GM19351 (cell line): ENCODE data around the gene PPP1R12B.
"Not testable (repeated sequence)": the region's sequence is repeated elsewhere in the genome, so short reads cannot be mapped to it uniquely, and the experiment has no call there.

Source experiments
- ATAC-seq: cut with Tn5 transposase; IDR thresholded peaks from one replicate; pipeline ENCODE4 v1.9.1; 2021; ENCODE audit warnings: mild to moderate bottlenecking, moderate library complexity; ENCODE audit not compliant: unreplicated experiment

PPP1R12B gene

GRCh38 chr1:202397256-202397655, 48.8 kb downstream of the PPP1R12B start:
- ATAC-seq = no peak

GRCh38 chr1:202398439-202398838, 49.9 kb downstream of the PPP1R12B start:
- ATAC-seq = not testable (repeated sequence)

GRCh38 chr1:202401771-202402170, 53.3 kb downstream of the PPP1R12B start:
- not testable (repeated sequence) for ATAC-seq

DNA sequence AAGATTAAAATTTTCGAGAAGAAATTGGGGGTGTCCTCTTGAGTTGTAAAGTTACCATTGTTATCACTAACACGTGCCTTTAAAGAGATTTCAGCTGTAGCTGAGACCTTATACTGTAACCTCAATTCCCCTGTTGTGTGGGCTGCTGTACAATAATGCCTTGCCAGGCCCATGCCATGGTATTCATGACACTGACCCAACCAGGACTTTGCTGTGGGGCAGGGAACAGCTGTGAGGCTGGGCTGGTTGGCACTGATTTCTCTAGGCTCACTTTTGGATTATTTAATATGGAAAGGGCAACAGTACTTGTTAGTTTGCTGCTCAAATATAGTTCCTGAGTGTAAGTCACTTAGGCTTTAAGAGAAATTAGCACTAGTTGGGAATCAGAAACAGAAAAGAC, 54.9 kb downstream of the PPP1R12B start:
- not testable (repeated sequence) for ATAC-seq

GRCh38 chr1:202405928-202406327, 57.4 kb downstream of the PPP1R12B start:
- ATAC-seq = no peak

DNA sequence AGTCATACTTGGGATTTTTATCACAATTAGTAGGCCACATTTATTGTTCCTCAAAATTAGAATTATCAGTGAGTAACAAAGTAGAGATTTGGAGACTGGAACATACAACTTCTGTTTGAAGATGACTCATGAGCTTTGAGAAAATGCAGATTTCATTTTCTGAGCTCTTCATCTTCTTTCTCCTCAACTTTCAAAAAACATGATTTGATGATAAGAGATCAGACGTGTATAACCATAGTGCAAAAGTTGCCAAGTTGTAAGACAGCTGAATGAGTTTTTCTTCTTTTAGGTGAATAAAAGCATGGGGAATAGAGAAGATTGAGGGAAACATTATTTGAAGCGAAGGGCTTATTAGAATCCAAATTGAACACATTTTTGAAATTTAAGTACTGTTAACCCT, 58.4 kb downstream of the PPP1R12B start:
- ATAC-seq = not testable (repeated sequence)

DNA sequence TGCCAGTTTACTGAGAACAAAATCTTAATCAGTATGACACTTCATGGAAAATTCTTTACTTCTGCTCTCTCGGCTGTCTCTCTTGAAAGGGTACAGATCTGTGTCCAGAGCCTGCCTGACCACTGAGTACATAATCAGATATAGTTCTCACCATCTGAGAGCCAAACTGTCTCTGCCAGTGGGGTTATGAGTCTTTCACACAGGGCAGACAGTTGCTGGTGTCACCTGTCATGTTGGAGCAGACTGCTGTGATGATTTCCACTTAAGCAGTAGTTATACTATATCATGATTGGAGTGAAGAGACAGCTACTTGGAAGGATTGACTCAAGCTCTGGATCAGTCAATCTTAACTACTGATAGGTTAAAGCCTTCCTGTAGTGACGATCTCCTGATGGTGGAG, 58.9 kb downstream of the PPP1R12B start:
- ATAC-seq = not testable (repeated sequence)

GRCh38 chr1:202410251-202410650, 61.8 kb downstream of the PPP1R12B start:
- ATAC-seq = not testable (repeated sequence)

DNA sequence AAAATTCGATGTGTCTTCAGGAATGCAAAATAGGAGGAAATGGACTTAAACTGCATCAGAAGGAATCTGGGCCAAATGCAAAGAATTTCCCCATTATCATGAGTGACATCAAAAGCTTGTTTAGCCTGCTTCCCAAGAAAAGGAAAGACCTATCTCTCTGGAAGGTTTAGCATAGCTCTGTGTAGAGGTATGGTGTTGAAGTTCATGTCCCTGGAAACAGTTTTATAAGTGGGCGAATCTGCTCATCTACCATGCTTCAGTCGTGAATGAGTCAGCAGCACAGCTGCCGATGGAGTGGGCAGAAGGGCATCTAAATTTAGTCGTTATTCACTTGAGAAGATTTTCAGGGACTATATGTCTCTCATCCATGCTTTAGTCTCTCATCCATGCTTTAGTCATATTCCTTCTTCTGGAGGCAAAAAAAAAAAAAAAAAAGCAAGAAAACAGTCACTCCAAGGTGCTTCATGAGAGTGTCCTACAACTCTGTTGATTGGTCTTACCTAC, 62.4 kb downstream of the PPP1R12B start:
- ATAC-seq = not testable (repeated sequence)

DNA sequence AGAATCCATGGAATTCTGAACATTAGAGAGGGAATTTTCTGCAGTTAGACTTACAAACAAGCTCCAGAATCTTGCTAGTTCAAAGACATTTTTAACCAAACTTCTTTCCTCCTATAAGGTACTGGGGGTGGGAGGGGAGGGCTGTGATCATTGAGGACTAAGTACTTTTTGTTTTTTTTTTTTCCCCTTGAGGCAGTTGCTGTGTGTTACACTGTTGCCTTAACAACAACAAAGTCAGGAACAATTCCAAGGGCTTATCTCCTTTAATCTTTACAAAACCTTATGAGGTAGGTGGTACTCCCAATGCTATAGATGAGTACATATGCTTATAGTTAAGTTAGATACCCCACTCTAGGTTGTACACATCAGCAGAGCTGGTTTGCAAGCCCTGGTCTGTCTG, 62.9 kb downstream of the PPP1R12B start:
- ATAC-seq = no peak

DNA sequence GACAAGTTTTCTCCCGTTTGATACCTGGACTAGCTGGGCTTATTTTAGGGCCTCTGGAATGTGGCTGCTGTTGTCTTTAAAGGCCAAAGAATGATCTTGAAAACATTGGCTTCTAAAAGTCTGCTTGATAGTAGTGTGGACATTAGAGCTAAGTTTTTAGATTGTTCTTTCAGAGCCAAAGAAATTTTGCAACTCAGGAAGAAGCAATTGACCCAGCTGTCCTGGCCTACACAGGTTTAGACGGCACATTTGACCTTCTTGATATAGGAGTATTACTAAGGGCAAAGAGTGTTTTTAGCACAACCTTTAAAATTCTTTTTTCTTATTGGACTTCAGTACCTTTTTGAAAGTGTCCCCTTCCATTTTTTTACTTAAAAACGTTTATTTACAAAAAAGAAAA, 63.9 kb downstream of the PPP1R12B start:
- ATAC-seq = not testable (repeated sequence)

GRCh38 chr1:202416641-202417040, 68.1 kb downstream of the PPP1R12B start:
- no peak for ATAC-seq

GRCh38 chr1:202417141-202417540, 68.6 kb downstream of the PPP1R12B start:
- not testable (repeated sequence) for ATAC-seq

GRCh38 chr1:202417762-202418201, 69.3 kb downstream of the PPP1R12B start:
- not testable (repeated sequence) for ATAC-seq

DNA sequence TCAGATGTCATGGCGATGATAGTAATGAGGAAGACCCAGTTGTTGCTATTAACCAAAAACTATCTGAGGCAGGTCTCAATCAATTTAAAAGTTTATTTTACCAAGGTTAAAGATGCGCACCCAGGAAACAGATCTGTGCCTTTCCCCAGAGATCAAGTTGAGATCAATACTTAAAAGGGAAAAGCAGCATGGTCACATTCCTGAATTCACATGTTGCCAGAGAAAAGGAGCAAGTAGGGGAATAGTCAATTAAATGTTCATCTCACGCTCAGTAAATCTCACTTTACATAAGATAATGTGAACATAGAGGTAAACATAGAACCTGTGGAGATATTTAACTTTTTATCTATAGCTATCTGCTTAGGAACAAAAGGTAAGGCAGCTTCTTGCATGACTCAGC, 71.2 kb downstream of the PPP1R12B start:
- not testable (repeated sequence) for ATAC-seq

DNA sequence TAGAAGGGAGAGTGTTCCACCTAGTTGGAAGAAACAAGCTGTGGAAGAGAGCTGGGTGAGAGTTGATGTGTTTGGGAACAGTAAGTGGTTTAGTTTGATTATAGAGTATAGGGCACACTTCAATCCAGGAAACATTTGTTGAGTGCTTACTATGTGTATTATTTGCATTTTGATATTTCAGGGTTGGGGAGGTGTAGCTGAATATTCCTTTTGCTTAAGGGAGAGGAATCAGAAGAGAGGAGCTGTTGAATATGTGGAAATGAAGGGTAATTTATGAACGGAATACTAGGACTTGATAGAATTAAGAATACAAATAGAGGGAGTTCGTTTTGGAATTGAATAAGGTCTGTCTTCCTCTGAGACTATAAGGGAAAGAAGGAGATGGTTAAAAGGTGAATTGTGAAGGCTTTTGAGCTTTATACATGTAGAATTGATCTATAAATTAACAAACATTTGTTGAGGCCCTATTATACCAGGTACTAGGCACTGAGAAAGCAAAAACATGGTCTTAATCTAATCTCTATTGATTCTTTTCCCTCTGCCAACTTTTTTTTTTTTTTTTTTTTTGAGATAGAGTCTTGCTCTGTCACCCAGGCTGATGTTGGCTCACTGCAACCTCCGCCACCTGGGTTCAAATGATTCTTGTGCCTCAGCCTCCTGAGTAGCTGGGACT, 72.1 kb downstream of the PPP1R12B start:
- ATAC-seq = not testable (repeated sequence)

DNA sequence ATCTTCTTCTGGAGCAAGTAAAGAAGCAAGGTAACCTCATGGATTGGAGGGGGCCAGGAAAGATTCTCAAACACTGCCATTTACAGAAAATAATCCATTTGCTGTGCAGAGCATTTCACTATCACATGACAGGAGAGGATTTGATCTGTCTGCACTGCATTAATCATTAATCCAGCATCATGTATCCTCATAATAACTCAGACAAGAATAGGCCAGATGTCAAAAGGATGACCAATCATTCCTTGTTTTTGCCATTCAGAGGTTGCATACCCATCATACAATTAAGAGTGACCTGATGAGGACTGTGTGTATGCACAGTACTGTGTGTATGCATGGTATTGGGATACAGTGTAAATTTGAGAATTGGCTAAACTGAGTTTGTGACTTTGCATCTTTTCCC, 74.2 kb downstream of the PPP1R12B start:
- not testable (repeated sequence) for ATAC-seq

- not testable (repeated sequence) for ATAC-seq
Measured at GRCh38 chr1:202424260-202424659, 75.8 kb downstream of the PPP1R12B start.

DNA sequence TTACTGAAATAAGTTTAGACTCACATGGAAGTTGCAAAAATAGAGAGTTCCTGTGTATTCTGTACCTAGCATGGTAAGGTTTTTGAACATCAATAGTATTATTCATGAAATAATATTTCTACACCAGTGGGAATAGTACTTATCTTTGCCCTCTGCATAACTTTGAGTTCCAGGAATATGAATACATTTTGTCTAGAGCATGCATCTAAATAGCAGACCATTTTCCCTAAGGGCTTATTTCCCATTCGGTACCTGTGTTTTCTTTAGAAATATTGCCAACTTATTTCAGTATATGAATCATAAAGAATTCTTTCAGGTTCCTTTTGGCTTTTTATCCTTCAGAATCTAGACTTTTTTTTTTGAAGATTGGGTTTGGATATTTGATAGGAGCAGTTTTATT, 81.6 kb downstream of the PPP1R12B start:
- not testable (repeated sequence) for ATAC-seq

GRCh38 chr1:202432338-202432737, 83.8 kb downstream of the PPP1R12B start:
- ATAC-seq = not testable (repeated sequence)

GRCh38 chr1:202433155-202434043, 84.9 kb downstream of the PPP1R12B start:
- no peak for ATAC-seq

DNA sequence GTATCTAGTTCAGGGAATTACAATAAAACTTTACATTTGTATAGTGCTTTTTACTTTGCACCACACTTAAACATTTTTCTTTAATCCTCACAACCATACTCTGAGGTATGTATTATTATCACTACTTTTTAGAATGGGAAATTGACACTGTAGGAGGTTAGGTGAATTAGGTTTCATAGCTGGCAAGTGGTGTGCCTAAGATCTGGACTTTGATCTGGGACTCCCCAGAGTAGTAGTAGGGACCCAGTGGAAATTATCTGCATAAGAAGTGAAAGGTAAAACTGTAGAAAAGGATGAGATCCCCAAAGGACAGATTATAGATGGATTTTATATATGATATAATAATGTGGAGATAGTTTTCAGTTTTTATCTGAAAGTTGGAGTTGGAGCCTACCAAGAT, 85.6 kb downstream of the PPP1R12B start:
- no peak for ATAC-seq
